CD4-positive, CD25-positive, alpha-beta regulatory T cell (primary cell): Measurements from ENCODE around the gene ADGRF3. TPM values are rescaled to one million over a fixed set of nuclear protein-coding genes. Genes with fewer than 3 reads are reported as not detected.

ENCODE experiments used
- ATAC-seq, 2 donors: fragments of 150-1000 bp; cut with Tn5 transposase; one replicate each; pipeline ENCODE4 v1.10.0; 2021; ENCODE audit warnings: low read depth in 2 of 2, moderate number of reproducible peaks in 2 of 2, moderate library complexity in 1 of 2
- DNase-seq, 3 donors: peaks; one replicate each; pipeline versions ENCODE4 v3.0.0 to v3.0.0-alpha.2; 2012 to 2022; ENCODE audit warnings: mixed read lengths in 1 of 3
- H3K27ac ChIP-seq: one replicate; pipeline ENCODE4 v1.7.0; 2013; ENCODE audit warnings: mild to moderate bottlenecking, low read length; ENCODE audit not compliant: insufficient read depth, poor library complexity, severe bottlenecking
- H3K27me3 ChIP-seq: one replicate; pipeline ENCODE4 v1.7.0; 2013; ENCODE audit warnings: low read length; ENCODE audit not compliant: control insufficient read depth, insufficient read depth
- H3K36me3 ChIP-seq: one replicate; pipeline ENCODE4 v1.7.0; 2013; ENCODE audit warnings: mild to moderate bottlenecking, low read length, moderate library complexity; ENCODE audit not compliant: control insufficient read depth, insufficient read depth
- H3K4me1 ChIP-seq: 2 replicates; pipeline ENCODE4 v1.7.0; 2013; ENCODE audit warnings: mild to moderate bottlenecking, low read length; ENCODE audit not compliant: insufficient read depth, control insufficient read depth, poor library complexity, severe bottlenecking
- H3K4me3 ChIP-seq: one replicate; pipeline ENCODE4 v1.7.0; 2013; ENCODE audit warnings: low read depth, mild to moderate bottlenecking, low read length, moderate library complexity
- H3K9me3 ChIP-seq, 2 experiments: 1 replicate in 1 of 2; 2 replicates in 1 of 2; pipeline ENCODE4 v1.7.0; 2013; ENCODE audit warnings: low read length in 2 of 2, mild to moderate bottlenecking in 1 of 2, moderate library complexity in 1 of 2; ENCODE audit not compliant: control insufficient read depth in 2 of 2
- H3K27ac Mint-ChIP-seq, 3 donors: one replicate each; pipeline ENCODE4 v1.8.0; 2020 to 2022; ENCODE audit warnings: mild to moderate bottlenecking in 3 of 3, mixed read lengths in 3 of 3, moderate library complexity in 2 of 3
- H3K27me3 Mint-ChIP-seq: one replicate; pipeline ENCODE4 v1.8.0; 2022; ENCODE audit warnings: mild to moderate bottlenecking, mixed read lengths
- H3K36me3 Mint-ChIP-seq: one replicate; pipeline ENCODE4 v1.8.0; 2020; ENCODE audit warnings: mixed read lengths
- H3K4me1 Mint-ChIP-seq, 4 donors: one replicate each; pipeline ENCODE4 v1.8.0; 2020 to 2022; ENCODE audit warnings: mixed read lengths in 4 of 4, mild to moderate bottlenecking in 1 of 4
- H3K4me3 Mint-ChIP-seq, 4 donors: one replicate each; pipeline ENCODE4 v1.8.0; 2020 to 2022; ENCODE audit warnings: mild to moderate bottlenecking in 4 of 4, mixed read lengths in 4 of 4, moderate library complexity in 3 of 4
- H3K9me3 Mint-ChIP-seq, 7 donors: one replicate each; pipeline ENCODE4 v1.8.0; 2020 to 2022; ENCODE audit warnings: mixed read lengths in 7 of 7, mild to moderate bottlenecking in 3 of 7, moderate library complexity in 2 of 7
- polyA plus RNA-seq, 4 donors: library from polyadenylated mRNA; unstranded; fragments of 300-500 nt; fragmentation: Illumina TruSeq; gene quantifications; one replicate each; pipeline ENCODE4 v1.2.3, GENCODE V29; 2021
- total RNA-seq: library from RNA; stranded (reverse); gene quantifications from one replicate; pipeline ENCODE4 v1.2.3, GENCODE V29; 2022

The ADGRF3 gene
- total and polyA plus RNA-seq, 5 donors from 2014 or later, result 0.23 to 1.8 (median 0.37) TPM

GRCh38 chr2:26299471-26300101, 47.0 kb downstream of the ADGRF3 start:
- DNase-seq (peak in 2 of 3 donors; percentile 22 to 55), ATAC-seq (peak; percentile 36 to 38)
- peak overlapping the region; percentile 55 for H3K27ac ChIP-seq
- H3K9me3 Mint-ChIP-seq, result peaks cover 0 to 3% (median 0%) of the 10 kb centered on the region in 7 donors
- H3K4me1 ChIP-seq, result peaks cover 16% of the 10 kb centered on the region
- peaks cover 7% of the 10 kb centered on the region for H3K36me3 Mint-ChIP-seq
- H3K36me3 ChIP-seq, result no peaks in the 10 kb centered on the region
- no peaks in the 10 kb centered on the region for H3K27me3 ChIP-seq
- H3K4me3 ChIP-seq, result peak overlapping the region; percentile 87
- H3K4me3 Mint-ChIP-seq, result no peak overlapping the region
- no peaks in the 10 kb centered on the region for H3K4me1 Mint-ChIP-seq
- peaks cover 0 to 4% of the 10 kb centered on the region in 2 experiments for H3K9me3 ChIP-seq
- H3K27ac Mint-ChIP-seq, result no peak overlapping the region
- peaks cover 20% of the 10 kb centered on the region for H3K27me3 Mint-ChIP-seq

- Mint-ChIP-seq H3K27ac (no peak overlapping the region), H3K4me1 (no peaks in the 10 kb centered on the region), H3K9me3 (peaks cover 0 to 3% (median 0%) of the 10 kb centered on the region in 7 donors), H3K27me3 (peaks cover 18% of the 10 kb centered on the region), H3K36me3 (peaks cover 3% of the 10 kb centered on the region), H3K4me3 (no peak overlapping the region)
- H3K4me1 ChIP-seq, result peaks cover 16% of the 10 kb centered on the region
- H3K36me3 ChIP-seq, result no peaks in the 10 kb centered on the region
- H3K27ac ChIP-seq, result peak overlapping the region; percentile 55
- peak overlapping the region; percentile 87 for H3K4me3 ChIP-seq
- DNase-seq (peak in 2 of 3 donors; percentile 19 to 32), ATAC-seq (peak; percentile 45 to 53)
- peaks cover 0 to 4% of the 10 kb centered on the region in 2 experiments for H3K9me3 ChIP-seq
- no peaks in the 10 kb centered on the region for H3K27me3 ChIP-seq
These were observed 47.8 kb downstream of the ADGRF3 start for GRCh38 chr2:26298638-26299393.

- no peak for DNase-seq
- Mint-ChIP-seq H3K27ac (no peak overlapping the region), H3K36me3 (no peaks in the 10 kb centered on the region), H3K27me3 (peaks cover 15% of the 10 kb centered on the region), H3K9me3 (peaks cover 0 to 3% (median 0%) of the 10 kb centered on the region in 7 donors), H3K4me3 (no peak overlapping the region), H3K4me1 (no peaks in the 10 kb centered on the region)
- H3K4me3 ChIP-seq, result no peak overlapping the region
- H3K9me3 ChIP-seq, result peaks cover 0 to 4% of the 10 kb centered on the region in 2 experiments
- no peaks in the 10 kb centered on the region for H3K36me3 ChIP-seq
- ATAC-seq, result no peak
- no peak overlapping the region for H3K27ac ChIP-seq
- no peaks in the 10 kb centered on the region for H3K27me3 ChIP-seq
- H3K4me1 ChIP-seq, result peaks cover 16% of the 10 kb centered on the region
These were observed 48.3 kb downstream of the ADGRF3 start for GRCh38 chr2:26298286-26298637.

- H3K4me1 ChIP-seq, result peaks cover 16% of the 10 kb centered on the region
- no peaks in the 10 kb centered on the region for H3K36me3 ChIP-seq
- no peak overlapping the region for H3K4me3 ChIP-seq
- Mint-ChIP-seq H3K27me3 (peaks cover 9% of the 10 kb centered on the region), H3K9me3 (peaks cover 0 to 3% (median 0%) of the 10 kb centered on the region in 7 donors), H3K4me3 (peak overlapping the region in 1 of 4 donors; percentile 42), H3K36me3 (no peaks in the 10 kb centered on the region), H3K4me1 (no peaks in the 10 kb centered on the region), H3K27ac (no peak overlapping the region)
- DNase-seq, result no peak
- H3K27ac ChIP-seq, result no peak overlapping the region
- H3K27me3 ChIP-seq, result no peaks in the 10 kb centered on the region
- ATAC-seq, result no peak
- peaks cover 0 to 4% of the 10 kb centered on the region in 2 experiments for H3K9me3 ChIP-seq
These were observed 49.5 kb downstream of the ADGRF3 start for GRCh38 chr2:26297061-26297460.

GRCh38 chr2:26295511-26295910, 51.1 kb downstream of the ADGRF3 start:
- H3K27ac Mint-ChIP-seq, result no peak overlapping the region
- no peak for ATAC-seq
- peaks cover 9% of the 10 kb centered on the region for H3K27me3 Mint-ChIP-seq
- H3K4me1 Mint-ChIP-seq, result no peaks in the 10 kb centered on the region
- DNase-seq, result no peak
- peaks cover 0 to 4% of the 10 kb centered on the region in 2 experiments for H3K9me3 ChIP-seq
- no peaks in the 10 kb centered on the region for H3K36me3 ChIP-seq
- H3K4me3 Mint-ChIP-seq, result no peak overlapping the region
- H3K4me3 ChIP-seq, result no peak overlapping the region
- no peak overlapping the region for H3K27ac ChIP-seq
- H3K9me3 Mint-ChIP-seq, result peaks cover 0 to 3% (median 0%) of the 10 kb centered on the region in 7 donors
- H3K36me3 Mint-ChIP-seq, result no peaks in the 10 kb centered on the region
- peaks cover 16% of the 10 kb centered on the region for H3K4me1 ChIP-seq
- H3K27me3 ChIP-seq, result no peaks in the 10 kb centered on the region

GRCh38 chr2:26292646-26293045, 53.9 kb downstream of the ADGRF3 start:
- no peaks in the 10 kb centered on the region for H3K4me1 Mint-ChIP-seq
- Histone ChIP-seq H3K9me3 (peaks cover 0 to 4% of the 10 kb centered on the region in 2 experiments), H3K27me3 (no peaks in the 10 kb centered on the region), H3K36me3 (peaks cover 12% of the 10 kb centered on the region), H3K27ac (no peak overlapping the region), H3K4me3 (no peak overlapping the region), H3K4me1 (no peaks in the 10 kb centered on the region)
- H3K27me3 Mint-ChIP-seq, result peaks cover 9% of the 10 kb centered on the region
- H3K4me3 Mint-ChIP-seq, result no peak overlapping the region
- H3K36me3 Mint-ChIP-seq, result peaks cover 3% of the 10 kb centered on the region
- ATAC-seq (no peak), DNase-seq (no peak)
- peaks cover 0 to 3% (median 0%) of the 10 kb centered on the region in 7 donors for H3K9me3 Mint-ChIP-seq
- H3K27ac Mint-ChIP-seq, result no peak overlapping the region

GRCh38 chr2:26290001-26290400, 56.6 kb downstream of the ADGRF3 start:
- Mint-ChIP-seq H3K27ac (peak overlapping the region in 1 of 3 donors; percentile 65), H3K4me3 (peak overlapping the region in 1 of 4 donors; percentile 89), H3K36me3 (peaks cover 10% of the 10 kb centered on the region), H3K27me3 (peaks cover 1% of the 10 kb centered on the region), H3K9me3 (peaks cover 0 to under 1% (median 0%) of the 10 kb centered on the region in 7 donors), H3K4me1 (no peaks in the 10 kb centered on the region)
- Histone ChIP-seq H3K4me3 (no peak overlapping the region), H3K27ac (no peak overlapping the region), H3K4me1 (no peaks in the 10 kb centered on the region), H3K9me3 (no peaks in the 10 kb centered on the region), H3K36me3 (peaks cover 33% of the 10 kb centered on the region), H3K27me3 (no peaks in the 10 kb centered on the region)
- DNase-seq (no peak), ATAC-seq (no peak)
